Measurements from ENCODE around the gene LPIN3.

LPIN3 gene

GRCh38 chr20:41405436-41405835, 64.8 kb downstream of the LPIN3 start:
- Histone ChIP-seq H3K36me3 (ENCODE audit: control insufficient read depth, insufficient read depth, low read length) (no peaks in the 10 kb centered on the region), H3K4me3 (ENCODE audit: low read depth, low read length) (no peak overlapping the region), H3K9ac (no peak overlapping the region), H3K27ac (no peak overlapping the region), H3K27me3 (ENCODE audit: control insufficient read depth, insufficient read depth, low read length) (no peaks in the 10 kb centered on the region), H2AFZ (no peak overlapping the region), H3K4me1 (no peaks in the 10 kb centered on the region), H3K9me3 (ENCODE audit: control insufficient read depth, low read length) (no peaks in the 10 kb centered on the region), H3K79me2 (no peaks in the 10 kb centered on the region), H3K4me2 (ENCODE audit: low read length) (no peak overlapping the region)
- TF ChIP-seq, protein P1, sequence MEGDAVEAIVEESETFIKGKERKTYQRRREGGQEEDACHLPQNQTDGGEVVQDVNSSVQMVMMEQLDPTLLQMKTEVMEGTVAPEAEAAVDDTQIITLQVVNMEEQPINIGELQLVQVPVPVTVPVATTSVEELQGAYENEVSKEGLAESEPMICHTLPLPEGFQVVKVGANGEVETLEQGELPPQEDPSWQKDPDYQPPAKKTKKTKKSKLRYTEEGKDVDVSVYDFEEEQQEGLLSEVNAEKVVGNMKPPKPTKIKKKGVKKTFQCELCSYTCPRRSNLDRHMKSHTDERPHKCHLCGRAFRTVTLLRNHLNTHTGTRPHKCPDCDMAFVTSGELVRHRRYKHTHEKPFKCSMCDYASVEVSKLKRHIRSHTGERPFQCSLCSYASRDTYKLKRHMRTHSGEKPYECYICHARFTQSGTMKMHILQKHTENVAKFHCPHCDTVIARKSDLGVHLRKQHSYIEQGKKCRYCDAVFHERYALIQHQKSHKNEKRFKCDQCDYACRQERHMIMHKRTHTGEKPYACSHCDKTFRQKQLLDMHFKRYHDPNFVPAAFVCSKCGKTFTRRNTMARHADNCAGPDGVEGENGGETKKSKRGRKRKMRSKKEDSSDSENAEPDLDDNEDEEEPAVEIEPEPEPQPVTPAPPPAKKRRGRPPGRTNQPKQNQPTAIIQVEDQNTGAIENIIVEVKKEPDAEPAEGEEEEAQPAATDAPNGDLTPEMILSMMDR (IDR thresholded peaks at IDR 0.05) = no peak

- H3K27ac ChIP-seq = no peak overlapping the region
These were observed 65.7 kb downstream of the LPIN3 start for GRCh38 chr20:41406353-41406752.

DNA sequence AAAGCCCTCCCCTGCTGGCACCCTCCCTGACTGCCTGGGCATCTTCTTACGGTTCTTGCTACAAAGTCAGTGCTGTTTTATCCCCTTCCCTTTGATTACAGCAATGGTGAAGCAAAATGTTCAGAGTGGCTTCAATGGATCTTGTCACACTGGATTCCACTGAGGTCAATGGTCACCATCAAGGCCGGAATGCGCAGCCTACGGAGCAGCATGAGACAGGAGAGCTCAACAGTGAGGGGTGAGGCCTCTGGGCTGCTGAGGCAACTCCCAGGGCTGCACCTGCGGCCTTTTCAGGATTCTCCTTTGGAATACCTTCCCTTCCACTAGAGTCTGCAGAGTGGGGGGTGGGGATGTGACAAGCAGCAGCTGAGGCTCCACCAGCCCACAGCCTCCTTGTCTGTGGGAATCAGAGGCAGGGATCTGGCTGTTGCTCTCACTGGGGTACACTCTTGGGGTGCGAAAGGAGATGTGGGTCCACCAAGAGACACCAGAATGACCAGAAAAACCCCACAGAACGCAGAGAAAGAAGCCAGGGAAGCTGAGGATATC, 66.3 kb downstream of the LPIN3 start:
- Histone ChIP-seq H3K4me2 (ENCODE audit: low read length) (no peak overlapping the region), H3K9ac (no peak overlapping the region), H3K4me1 (no peaks in the 10 kb centered on the region), H3K4me3 (ENCODE audit: low read depth, low read length) (no peak overlapping the region), H2AFZ (no peak overlapping the region), H3K79me2 (no peaks in the 10 kb centered on the region), H3K36me3 (ENCODE audit: control insufficient read depth, insufficient read depth, low read length) (no peaks in the 10 kb centered on the region), H3K27me3 (ENCODE audit: control insufficient read depth, insufficient read depth, low read length) (no peaks in the 10 kb centered on the region), H3K27ac (no peak overlapping the region), H3K9me3 (ENCODE audit: control insufficient read depth, low read length) (no peaks in the 10 kb centered on the region)
- TF ChIP-seq, protein P1 (IDR thresholded peaks at IDR 0.05) = no peak

More at GRCh38 chr20:41406353-41406752, 65.7 kb downstream of the LPIN3 start:
- no peak overlapping the region for H3K9ac ChIP-seq
- H3K4me1 ChIP-seq = no peaks in the 10 kb centered on the region
- H2AFZ ChIP-seq = no peak overlapping the region
- no peak overlapping the region for H3K4me2 ChIP-seq (ENCODE audit: low read length)
- no peaks in the 10 kb centered on the region for H3K36me3 ChIP-seq (ENCODE audit: control insufficient read depth, insufficient read depth, low read length)
- H3K4me3 ChIP-seq (ENCODE audit: low read depth, low read length) = no peak overlapping the region
- H3K27me3 ChIP-seq (ENCODE audit: control insufficient read depth, insufficient read depth, low read length) = no peaks in the 10 kb centered on the region
- H3K79me2 ChIP-seq = no peaks in the 10 kb centered on the region
- TF ChIP-seq, protein P1 (IDR thresholded peaks at IDR 0.05) = no peak
- H3K9me3 ChIP-seq (ENCODE audit: control insufficient read depth, low read length) = no peaks in the 10 kb centered on the region

DNA sequence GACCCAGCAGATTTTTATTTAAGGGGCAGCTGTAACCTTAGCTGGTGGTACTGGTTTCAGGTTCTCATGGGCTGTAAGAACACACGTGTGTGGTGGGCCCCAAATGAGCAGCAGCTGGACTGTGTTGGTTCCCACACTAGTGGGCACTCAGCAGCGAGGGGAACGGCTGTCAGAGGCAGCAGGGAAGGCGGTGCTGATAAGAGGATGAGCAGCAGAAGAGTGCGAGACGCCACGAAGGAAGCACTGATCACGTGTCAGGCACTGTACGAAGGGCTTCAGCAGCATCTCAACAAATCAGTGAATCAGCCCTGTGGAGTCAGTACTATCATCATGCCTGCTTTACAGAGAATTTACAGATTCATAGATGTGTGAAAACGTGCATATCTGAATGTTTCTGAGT, 67.0 kb downstream of the LPIN3 start:
- H2AFZ ChIP-seq = no peak overlapping the region
- H3K79me2 ChIP-seq = no peaks in the 10 kb centered on the region
- H3K36me3 ChIP-seq (ENCODE audit: control insufficient read depth, insufficient read depth, low read length) = no peaks in the 10 kb centered on the region
- H3K4me2 ChIP-seq (ENCODE audit: low read length) = no peak overlapping the region
- no peak overlapping the region for H3K27ac ChIP-seq
- TF ChIP-seq, protein P1 (IDR thresholded peaks at IDR 0.05) = no peak
- no peak overlapping the region for H3K4me3 ChIP-seq (ENCODE audit: low read depth, low read length)
- no peak overlapping the region for H3K9ac ChIP-seq
- H3K27me3 ChIP-seq (ENCODE audit: control insufficient read depth, insufficient read depth, low read length) = no peaks in the 10 kb centered on the region
- H3K4me1 ChIP-seq = no peaks in the 10 kb centered on the region
- H3K9me3 ChIP-seq (ENCODE audit: control insufficient read depth, low read length) = no peaks in the 10 kb centered on the region

GRCh38 chr20:41408156-41408794, 67.7 kb downstream of the LPIN3 start:
- Histone ChIP-seq H3K4me2 (ENCODE audit: low read length) (no peak overlapping the region), H3K9me3 (ENCODE audit: control insufficient read depth, low read length) (no peaks in the 10 kb centered on the region), H3K36me3 (ENCODE audit: control insufficient read depth, insufficient read depth, low read length) (no peaks in the 10 kb centered on the region), H3K9ac (no peak overlapping the region), H2AFZ (no peak overlapping the region), H3K79me2 (no peaks in the 10 kb centered on the region), H3K27ac (no peak overlapping the region), H3K4me1 (no peaks in the 10 kb centered on the region), H3K4me3 (ENCODE audit: low read depth, low read length) (no peak overlapping the region), H3K27me3 (ENCODE audit: control insufficient read depth, insufficient read depth, low read length) (no peaks in the 10 kb centered on the region)
- TF ChIP-seq, protein P1 (IDR thresholded peaks at IDR 0.05) = no peak

Measured in parathyroid adenoma (tissue), 2 donors.